ENCODE results near the gene CIART. TPM values are rescaled to one million over a fixed set of nuclear protein-coding genes. Genes with fewer than 3 reads are reported as not detected.

Gene CIART
- polyA plus RNA-seq, 1 of the 3 experiments (the other 2 are of a cell fraction) = 3.2 TPM

DNA sequence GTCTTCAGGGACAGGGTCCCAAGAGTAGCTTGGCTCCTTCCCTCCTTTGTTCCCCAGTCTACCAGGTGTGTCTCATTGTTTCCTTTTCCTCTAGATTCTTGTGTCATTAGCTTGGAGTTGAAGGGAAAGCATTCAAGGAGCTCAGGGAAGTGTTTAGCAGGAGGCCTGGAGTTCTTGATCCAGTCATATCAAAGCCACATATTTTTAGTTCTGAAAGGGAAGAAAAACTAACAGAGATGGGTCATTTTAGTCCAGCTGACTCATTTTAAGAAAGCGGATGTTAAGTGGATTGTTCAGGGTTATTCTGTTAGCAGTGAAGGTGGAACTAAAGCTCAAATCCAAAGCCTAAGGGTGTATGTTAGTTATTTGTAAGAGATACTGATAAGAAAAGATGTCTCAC is 9.0 kb upstream of the CIART start:
- H3K4me1 ChIP-seq (ENCODE audit: control insufficient read depth in 1 of 2, insufficient read depth in 2 of 2, low read depth in 1 of 2, low read length in 1 of 2) = 0 out of 4 replicates have a peak, but pooled peaks cover 0 to 7% of the 10 kb centered on the region in 2 experiments
- ChIA-PET CTCF (interaction anchor here (1.7 to 3.5 kb wide), 2 partner anchors 8 to 17 kb away, joined by 19 to 20 read pairs; partner anchors contain the start of gene CIART), POLR2A (interaction anchor here (0.6 kb wide), 1 partner anchor 65 kb away, joined by 3 read pairs; no protein-coding TSS in a partner anchor)
- H3K27me3 ChIP-seq (ENCODE audit: insufficient read depth) = no peaks in the 10 kb centered on the region
- peaks cover 6% of the 10 kb centered on the region for H3K79me2 ChIP-seq (ENCODE audit: insufficient read depth)
- H3K9ac ChIP-seq = no peak overlapping the region
- peak overlapping the region in 1 of 2 experiments; percentile 41; a peak in 1 of 4 replicates for H3K27ac ChIP-seq (ENCODE audit: low read depth in 2 of 2, low read length in 1 of 2)
- H3K36me3 ChIP-seq (replicated peaks in 1 of 2; ENCODE audit: control insufficient read depth in 1 of 2, insufficient read depth in 2 of 2, low read length in 1 of 2) = no peaks in the 10 kb centered on the region
- peak overlapping the region; percentile 84; the same call in 1 of the 2 replicates for H2AFZ ChIP-seq (ENCODE audit: low read depth)
- H3K9me2 ChIP-seq = no peaks in the 10 kb centered on the region
- H4K20me1 ChIP-seq (ENCODE audit: insufficient read depth) = no peaks in the 10 kb centered on the region
- peak overlapping the region in 1 of 2 experiments; percentile 12; a peak in 1 of 4 replicates for H3K4me3 ChIP-seq (ENCODE audit: low read depth in 2 of 2, low read length in 1 of 2)
- no peak for DNase-seq
- 67% methylated on average over 1 of the region's 1 CpG for WGBS (ENCODE audit: low lambda C conversion rate)
- peak overlapping the region; percentile 62 for H3K4me2 ChIP-seq
- no peaks in the 10 kb centered on the region for H3F3A ChIP-seq (replicated peaks; ENCODE audit: insufficient read depth)
- no peak for TF ChIP-seq RXRA (IDR thresholded peaks at IDR 0.05; ENCODE audit: borderline replicate concordance, low read depth)
- TF ChIP-seq MEF2A (IDR thresholded peaks at IDR 0.05; ENCODE audit: borderline replicate concordance, low read depth) = no peak
- TF ChIP-seq ELF1 (IDR thresholded peaks at IDR 0.05) = no peak
- no peak for TF ChIP-seq GATA2 (CRISPR knock-in tag; IDR thresholded peaks at IDR 0.05)
- TF ChIP-seq, protein P1, sequence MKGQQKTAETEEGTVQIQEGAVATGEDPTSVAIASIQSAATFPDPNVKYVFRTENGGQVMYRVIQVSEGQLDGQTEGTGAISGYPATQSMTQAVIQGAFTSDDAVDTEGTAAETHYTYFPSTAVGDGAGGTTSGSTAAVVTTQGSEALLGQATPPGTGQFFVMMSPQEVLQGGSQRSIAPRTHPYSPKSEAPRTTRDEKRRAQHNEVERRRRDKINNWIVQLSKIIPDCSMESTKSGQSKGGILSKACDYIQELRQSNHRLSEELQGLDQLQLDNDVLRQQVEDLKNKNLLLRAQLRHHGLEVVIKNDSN (IDR thresholded peaks at IDR 0.05; ENCODE audit: borderline replicate concordance, low read depth) = no peak
- TF ChIP-seq, protein P2, sequence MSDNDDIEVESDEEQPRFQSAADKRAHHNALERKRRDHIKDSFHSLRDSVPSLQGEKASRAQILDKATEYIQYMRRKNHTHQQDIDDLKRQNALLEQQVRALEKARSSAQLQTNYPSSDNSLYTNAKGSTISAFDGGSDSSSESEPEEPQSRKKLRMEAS (IDR thresholded peaks at IDR 0.05; ENCODE audit: low read depth) = no peak
- TF ChIP-seq FOXM1 (IDR thresholded peaks at IDR 0.05; ENCODE audit: low read depth) = no peak
- no peak for TF ChIP-seq GABPA (IDR thresholded peaks at IDR 0.05; ENCODE audit: low read depth)
- TF ChIP-seq RFX5 (IDR thresholded peaks at IDR 0.05; ENCODE audit: low read length) = no peak
- TF ChIP-seq EP300 (IDR thresholded peaks at IDR 0.05; ENCODE audit: borderline replicate concordance in 1 of 2, low read depth in 1 of 2, low read length in 1 of 2) = no peak
- no peaks in the 10 kb centered on the region for H3K9me3 ChIP-seq

DNA sequence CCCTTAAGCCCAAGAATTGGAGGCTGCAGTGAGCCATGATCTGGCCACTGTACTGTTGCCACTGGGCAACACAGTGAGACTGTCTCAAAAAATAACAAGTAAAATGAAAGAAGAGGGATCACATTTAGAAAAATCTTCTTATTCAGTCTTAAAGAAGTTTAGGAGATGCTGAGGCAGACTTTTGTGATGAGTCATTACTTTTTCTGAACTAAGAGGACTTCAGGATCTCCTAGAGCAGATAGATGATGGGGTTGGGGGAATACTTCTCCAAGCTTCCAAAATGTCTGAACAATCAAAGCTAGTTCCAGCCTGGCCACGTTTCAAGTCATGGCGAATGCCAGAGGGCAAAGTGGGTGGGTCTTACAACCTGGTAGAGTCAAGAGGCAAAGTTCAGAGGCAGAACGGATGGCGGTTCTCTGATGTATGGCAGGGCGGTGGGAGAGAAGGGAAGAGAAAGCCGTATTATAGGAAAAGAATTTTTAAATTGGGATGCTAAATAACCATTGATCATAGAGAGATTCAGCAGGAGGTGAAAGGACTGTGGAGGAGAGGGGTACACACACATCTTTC is 2.1 kb upstream of the CIART start:
- Histone ChIP-seq H3K79me2 (ENCODE audit: insufficient read depth) (no peaks in the 10 kb centered on the region; the same call in 1 of the 2 replicates), H3K27me3 (ENCODE audit: insufficient read depth) (no peaks in the 10 kb centered on the region), H3K4me1 (ENCODE audit: control insufficient read depth in 1 of 2, insufficient read depth in 2 of 2, low read depth in 1 of 2, low read length in 1 of 2) (peaks cover 4 to 14% of the 10 kb centered on the region in 2 experiments; a peak in 1 of 4 replicates), H2AFZ (ENCODE audit: low read depth) (peak overlapping the region; percentile 93; the same call in 1 of the 2 replicates), H3K4me3 (ENCODE audit: low read depth in 2 of 2, low read length in 1 of 2) (no peak overlapping the region), H3K9me3 (no peaks in the 10 kb centered on the region), H3K27ac (ENCODE audit: low read depth in 2 of 2, low read length in 1 of 2) (no peak overlapping the region), H4K20me1 (ENCODE audit: insufficient read depth) (no peaks in the 10 kb centered on the region), H3F3A (replicated peaks; ENCODE audit: insufficient read depth) (peaks cover 5% of the 10 kb centered on the region), H3K36me3 (replicated peaks in 1 of 2; ENCODE audit: control insufficient read depth in 1 of 2, insufficient read depth in 2 of 2, low read length in 1 of 2) (no peaks in the 10 kb centered on the region), H3K4me2 (no peak overlapping the region; the same call in 1 of the 2 replicates), H3K9me2 (no peaks in the 10 kb centered on the region), H3K9ac (no peak overlapping the region)
- 88% methylated on average over 6 of the region's 6 CpGs for WGBS (ENCODE audit: low lambda C conversion rate)
- ChIA-PET POLR2A (no interaction called here), CTCF (interaction anchor here (0.7 to 6.2 kb wide), 6 partner anchors 9 to 717 kb away, joined by 3 to 110 read pairs (median 4); partner anchors contain the start of genes ANP32E, APH1A, C1orf54 and CA14)
- TF ChIP-seq TEAD4 (IDR thresholded peaks at IDR 0.05; ENCODE audit: borderline replicate concordance, insufficient read depth) (no peak), CHD2 (IDR thresholded peaks at IDR 0.05; ENCODE audit: low read length, partially characterized antibody) (no peak), FOXM1 (IDR thresholded peaks at IDR 0.05; ENCODE audit: low read depth) (no peak), JUND (IDR thresholded peaks at IDR 0.05) (no peak), MEF2A (IDR thresholded peaks at IDR 0.05; ENCODE audit: borderline replicate concordance, low read depth) (no peak), RXRA (IDR thresholded peaks at IDR 0.05; ENCODE audit: borderline replicate concordance, low read depth) (no peak), EZH2phosphoT487 (IDR thresholded peaks at IDR 0.05; ENCODE audit: borderline replicate concordance, low read depth) (no peak), GATA2 (CRISPR knock-in tag; IDR thresholded peaks at IDR 0.05) (no peak), FOXJ3 (CRISPR knock-in tag; IDR thresholded peaks at IDR 0.05) (no peak), TCF12 (IDR thresholded peaks at IDR 0.05) (no peak)
- TF ChIP-seq, protein P3, sequence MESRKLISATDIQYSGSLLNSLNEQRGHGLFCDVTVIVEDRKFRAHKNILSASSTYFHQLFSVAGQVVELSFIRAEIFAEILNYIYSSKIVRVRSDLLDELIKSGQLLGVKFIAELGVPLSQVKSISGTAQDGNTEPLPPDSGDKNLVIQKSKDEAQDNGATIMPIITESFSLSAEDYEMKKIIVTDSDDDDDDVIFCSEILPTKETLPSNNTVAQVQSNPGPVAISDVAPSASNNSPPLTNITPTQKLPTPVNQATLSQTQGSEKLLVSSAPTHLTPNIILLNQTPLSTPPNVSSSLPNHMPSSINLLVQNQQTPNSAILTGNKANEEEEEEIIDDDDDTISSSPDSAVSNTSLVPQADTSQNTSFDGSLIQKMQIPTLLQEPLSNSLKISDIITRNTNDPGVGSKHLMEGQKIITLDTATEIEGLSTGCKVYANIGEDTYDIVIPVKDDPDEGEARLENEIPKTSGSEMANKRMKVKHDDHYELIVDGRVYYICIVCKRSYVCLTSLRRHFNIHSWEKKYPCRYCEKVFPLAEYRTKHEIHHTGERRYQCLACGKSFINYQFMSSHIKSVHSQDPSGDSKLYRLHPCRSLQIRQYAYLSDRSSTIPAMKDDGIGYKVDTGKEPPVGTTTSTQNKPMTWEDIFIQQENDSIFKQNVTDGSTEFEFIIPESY (IDR thresholded peaks at IDR 0.05; ENCODE audit: borderline replicate concordance, low read depth) = no peak
- TF ChIP-seq, protein P2 (IDR thresholded peaks at IDR 0.05; ENCODE audit: low read depth) = no peak
- TF ChIP-seq, protein P4, sequence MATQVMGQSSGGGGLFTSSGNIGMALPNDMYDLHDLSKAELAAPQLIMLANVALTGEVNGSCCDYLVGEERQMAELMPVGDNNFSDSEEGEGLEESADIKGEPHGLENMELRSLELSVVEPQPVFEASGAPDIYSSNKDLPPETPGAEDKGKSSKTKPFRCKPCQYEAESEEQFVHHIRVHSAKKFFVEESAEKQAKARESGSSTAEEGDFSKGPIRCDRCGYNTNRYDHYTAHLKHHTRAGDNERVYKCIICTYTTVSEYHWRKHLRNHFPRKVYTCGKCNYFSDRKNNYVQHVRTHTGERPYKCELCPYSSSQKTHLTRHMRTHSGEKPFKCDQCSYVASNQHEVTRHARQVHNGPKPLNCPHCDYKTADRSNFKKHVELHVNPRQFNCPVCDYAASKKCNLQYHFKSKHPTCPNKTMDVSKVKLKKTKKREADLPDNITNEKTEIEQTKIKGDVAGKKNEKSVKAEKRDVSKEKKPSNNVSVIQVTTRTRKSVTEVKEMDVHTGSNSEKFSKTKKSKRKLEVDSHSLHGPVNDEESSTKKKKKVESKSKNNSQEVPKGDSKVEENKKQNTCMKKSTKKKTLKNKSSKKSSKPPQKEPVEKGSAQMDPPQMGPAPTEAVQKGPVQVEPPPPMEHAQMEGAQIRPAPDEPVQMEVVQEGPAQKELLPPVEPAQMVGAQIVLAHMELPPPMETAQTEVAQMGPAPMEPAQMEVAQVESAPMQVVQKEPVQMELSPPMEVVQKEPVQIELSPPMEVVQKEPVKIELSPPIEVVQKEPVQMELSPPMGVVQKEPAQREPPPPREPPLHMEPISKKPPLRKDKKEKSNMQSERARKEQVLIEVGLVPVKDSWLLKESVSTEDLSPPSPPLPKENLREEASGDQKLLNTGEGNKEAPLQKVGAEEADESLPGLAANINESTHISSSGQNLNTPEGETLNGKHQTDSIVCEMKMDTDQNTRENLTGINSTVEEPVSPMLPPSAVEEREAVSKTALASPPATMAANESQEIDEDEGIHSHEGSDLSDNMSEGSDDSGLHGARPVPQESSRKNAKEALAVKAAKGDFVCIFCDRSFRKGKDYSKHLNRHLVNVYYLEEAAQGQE (IDR thresholded peaks at IDR 0.05; ENCODE audit: low read depth, low read length) = no peak
- DNase-seq = no peak
